Measurements from ENCODE around the gene CALN1. TPM values are rescaled to one million over a fixed set of nuclear protein-coding genes. Genes with fewer than 3 reads are reported as not detected.

Gene CALN1
- total and polyA plus RNA-seq, 2 of the 8 experiments (the other 6 are each of a cell fraction or from before 2014, with no cell fraction given) = 6.4 to 15.2 TPM

DNA sequence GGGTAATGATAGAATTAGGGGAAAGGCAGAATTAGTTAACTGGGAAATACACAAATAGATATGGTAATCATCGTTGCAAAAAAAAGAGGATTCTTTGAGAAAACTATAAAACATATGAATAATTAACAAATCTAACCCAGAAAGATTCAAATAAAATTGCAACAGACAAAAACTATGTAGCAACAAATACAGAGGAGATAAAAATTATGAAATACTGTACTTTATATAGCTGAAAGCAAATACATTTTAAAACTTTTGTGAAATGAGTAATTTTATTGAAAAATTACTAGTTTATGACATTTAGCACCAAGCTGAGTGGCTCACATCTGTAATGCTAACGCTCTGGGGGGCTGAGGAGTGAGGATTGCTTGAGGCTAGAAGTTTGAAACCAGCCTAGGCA, 356.7 kb downstream of the CALN1 start:
- ChIA-PET CTCF (ENCODE audit: partially characterized antibody) (interaction anchor here (1.0 kb wide), 1 partner anchor 130 kb away, joined by 3 read pairs; no protein-coding TSS in a partner anchor), POLR2A (ENCODE audit: partially characterized antibody) (no interaction called here)
- no peaks in the 10 kb centered on the region for H4K20me1 ChIP-seq (replicated peaks in 1 of 2; ENCODE audit: control insufficient read depth in 1 of 2, insufficient read depth in 2 of 2, low read length in 2 of 2)
- no peaks in the 10 kb centered on the region for H3K4me1 ChIP-seq (replicated peaks in 1 of 4; ENCODE audit: control insufficient read depth in 3 of 4, insufficient read depth in 4 of 4, low read length in 3 of 4)
- no peak for TF ChIP-seq SAP30 (IDR thresholded peaks at IDR 0.05; ENCODE audit: insufficient read depth, insufficient replicate concordance, low read length)
- H3K23ac ChIP-seq (ENCODE audit: insufficient read length) = no peak overlapping the region
- H3K4ac ChIP-seq (replicated peaks; ENCODE audit: insufficient read length, low read depth, low read length) = no peak overlapping the region
- no peaks in the 10 kb centered on the region for H3K79me2 ChIP-seq (ENCODE audit: control insufficient read depth in 1 of 2, insufficient read depth in 2 of 2, low read length in 2 of 2)
- H3K14ac ChIP-seq (ENCODE audit: insufficient read length) = no peak overlapping the region
- FAIRE-seq = no peak
- no peaks in the 10 kb centered on the region for H3K36me3 ChIP-seq (ENCODE audit: control insufficient read depth in 2 of 4, insufficient read depth in 4 of 4, low read length in 3 of 4)
- no peak overlapping the region for H3K4me2 ChIP-seq (ENCODE audit: insufficient read depth in 1 of 2, low read depth in 2 of 2, low read length in 2 of 2)
- no peak overlapping the region for H2BK20ac ChIP-seq (ENCODE audit: low read length)
- H3K79me1 ChIP-seq (ENCODE audit: low read depth, low read length) = no peaks in the 10 kb centered on the region
- no peak for DNase-seq (ENCODE audit: low read depth in 1 of 2, low spot score in 2 of 2)
- no peak overlapping the region for H4K91ac ChIP-seq (replicated peaks; ENCODE audit: insufficient read length, low read length)
- no peak overlapping the region for H3K27ac ChIP-seq (ENCODE audit: low read depth, low read length)
- no peak overlapping the region for H3K56ac ChIP-seq (replicated peaks; ENCODE audit: insufficient read length, low read depth, low read length)
- no peak overlapping the region for H3K4me3 ChIP-seq (ENCODE audit: extremely low read depth in 1 of 4, insufficient read depth in 2 of 4, low read depth in 3 of 4, low read length in 4 of 4)
- H3K9ac ChIP-seq (replicated peaks in 1 of 4; ENCODE audit: extremely low read depth in 1 of 4, low read depth in 3 of 4, low read length in 3 of 4) = no peak overlapping the region
- H3K18ac ChIP-seq (ENCODE audit: extremely low read depth, low read length) = no peak overlapping the region
- no peaks in the 10 kb centered on the region for H3K27me3 ChIP-seq (replicated peaks in 1 of 4; ENCODE audit: control insufficient read depth in 3 of 4, extremely low read depth in 1 of 4, insufficient read depth in 3 of 4, low read length in 3 of 4)
- H4K5ac ChIP-seq (ENCODE audit: insufficient read length, low read depth, low read length) = no peak overlapping the region
- no peak overlapping the region for H2BK15ac ChIP-seq (ENCODE audit: low read length)
- H2AK5ac ChIP-seq (ENCODE audit: low read depth, low read length) = no peak overlapping the region
- 80% methylated on average over 2 of the region's 2 CpGs; no CpG with 5 or more reads in 1 of the 2 experiments for WGBS, 2 experiments (ENCODE audit: extremely low coverage in 1 of 2, insufficient coverage in 1 of 2, insufficient read length in 1 of 2, insufficient replicate concordance in 2 of 2, low coverage in 1 of 2, low lambda C conversion rate in 2 of 2, missing lambda C conversion rate in 1 of 2)
- H2BK12ac ChIP-seq (ENCODE audit: low read depth, low read length) = no peak overlapping the region
- no peak overlapping the region for H2BK120ac ChIP-seq (replicated peaks; ENCODE audit: low read depth, low read length)
- H2BK5ac ChIP-seq (ENCODE audit: low read depth, low read length) = no peak overlapping the region
- no peak overlapping the region for H2AFZ ChIP-seq (ENCODE audit: low read length)
- H3K9me3 ChIP-seq (ENCODE audit: insufficient read depth in 2 of 2, low read depth in 1 of 2, low read length in 1 of 2) = no peaks in the 10 kb centered on the region
- no peak overlapping the region for H4K8ac ChIP-seq (ENCODE audit: extremely low read depth, insufficient read depth, low read length)
- H3K23me2 ChIP-seq (ENCODE audit: low read depth, low read length) = no peaks in the 10 kb centered on the region; the same call in 1 of the 2 replicates

Measured in H1 (cell line).